CD4-positive, alpha-beta T cell treated with Interferon alpha-2 for 1 hour (primary cell): ENCODE results near the gene ALPK3.

Source experiments
- DNase-seq, 2 donors: peaks; one replicate each; pipeline ENCODE4 v3.0.0-alpha.2; 2020 to 2022

Gene ALPK3

GRCh38 chr15:84903751-84904150 lies 86.6 kb downstream of the ALPK3 start:
- DNase-seq, result no peak

GRCh38 chr15:84904419-84904818 lies 87.3 kb downstream of the ALPK3 start:
- DNase-seq, result no peak

- DNase-seq, result no peak
These were observed 88.1 kb downstream of the ALPK3 start for GRCh38 chr15:84905016-84905916.

GRCh38 chr15:84907731-84908130 lies 90.6 kb downstream of the ALPK3 start:
- DNase-seq, result no peak

GRCh38 chr15:84908564-84908963 lies 91.4 kb downstream of the ALPK3 start:
- DNase-seq, result no peak

- no peak for DNase-seq
These were observed 91.9 kb downstream of the ALPK3 start for GRCh38 chr15:84909029-84909428.

- DNase-seq, result no peak
These were observed 92.6 kb downstream of the ALPK3 start for GRCh38 chr15:84909782-84910181.

GRCh38 chr15:84910928-84911623 lies 93.9 kb downstream of the ALPK3 start:
- DNase-seq, result no peak

GRCh38 chr15:84911879-84912660 lies 94.9 kb downstream of the ALPK3 start:
- no peak for DNase-seq

GRCh38 chr15:84913360-84913723 lies 96.2 kb downstream of the ALPK3 start:
- no peak for DNase-seq

GRCh38 chr15:84914351-84914750 lies 97.2 kb downstream of the ALPK3 start:
- DNase-seq, result no peak

GRCh38 chr15:84914909-84915605 lies 97.9 kb downstream of the ALPK3 start:
- DNase-seq, result peak; percentile 10 to 17

GRCh38 chr15:84915606-84915958 lies 98.4 kb downstream of the ALPK3 start:
- no peak for DNase-seq

- no peak for DNase-seq
These were observed 100.3 kb downstream of the ALPK3 start for GRCh38 chr15:84917452-84917851.

GRCh38 chr15:84919106-84919667 lies 102.0 kb downstream of the ALPK3 start:
- DNase-seq, result no peak

- no peak for DNase-seq
These were observed 104.0 kb downstream of the ALPK3 start for GRCh38 chr15:84921121-84921520.

GRCh38 chr15:84922530-84922929 lies 105.4 kb downstream of the ALPK3 start:
- DNase-seq, result no peak
